Measurements from ENCODE around the gene CATSPERD.

Gene CATSPERD

DNA sequence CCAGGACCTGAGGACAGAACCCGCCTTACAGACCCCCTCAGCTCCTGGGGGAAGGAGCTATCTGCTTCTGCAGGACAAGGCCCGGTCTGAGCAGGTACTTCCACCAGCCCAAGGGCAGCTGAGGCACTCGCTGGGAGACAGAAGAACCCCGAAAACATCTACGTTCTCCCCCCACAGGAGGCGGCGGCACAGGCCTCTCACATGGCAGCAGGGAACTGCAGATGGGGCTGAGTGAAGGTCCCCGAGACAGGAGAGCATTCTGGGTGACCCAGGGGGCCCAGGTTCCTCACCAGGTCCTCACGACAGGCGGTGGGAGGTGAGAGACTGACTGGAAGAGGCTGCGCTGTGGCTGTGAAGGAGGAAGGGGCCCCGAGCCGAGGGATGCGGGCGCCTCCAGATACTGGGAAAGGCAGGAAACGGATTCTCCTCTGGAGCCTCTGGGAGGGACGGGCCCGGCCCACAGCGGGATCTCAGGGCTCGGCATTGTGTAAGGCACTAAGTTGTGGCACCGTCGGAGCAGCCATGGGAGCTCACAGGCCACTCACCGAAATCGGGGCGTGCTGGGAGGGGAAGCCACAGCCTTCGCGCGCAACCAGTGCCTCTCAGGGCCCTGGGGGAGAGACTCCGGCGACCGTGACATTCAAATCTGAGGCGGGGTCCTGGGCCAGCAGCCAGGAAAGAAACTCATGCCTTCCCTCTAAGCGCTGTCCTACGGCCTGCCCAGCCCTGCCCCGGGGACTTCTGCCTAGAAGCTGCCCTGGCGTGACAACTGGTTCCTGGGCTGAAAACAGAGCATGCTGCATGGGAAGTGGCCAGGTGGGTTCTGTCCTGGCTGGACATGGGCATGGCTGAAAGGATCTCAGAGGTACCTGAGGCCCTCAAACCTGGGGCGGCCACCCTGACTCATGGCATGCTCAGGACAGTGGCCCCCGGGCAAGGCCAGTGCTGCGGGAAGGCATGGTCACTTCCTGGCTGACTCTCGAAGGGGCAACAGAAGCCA is 16.3 kb upstream of the CATSPERD start:
- 97% methylated on average over 40 of the region's 40 CpGs for WGBS
- H3K27ac ChIP-seq (ENCODE audit: low read depth, low read length) = no peak overlapping the region
- H3K4me1 ChIP-seq (ENCODE audit: insufficient read depth, low read length) = no peaks in the 10 kb centered on the region
- peaks cover 78% of the 10 kb centered on the region for H3K36me3 ChIP-seq (ENCODE audit: insufficient read depth, low read length)
- H3K4me3 ChIP-seq (ENCODE audit: low read length) = no peak overlapping the region
- no peaks in the 10 kb centered on the region for H3K27me3 ChIP-seq (ENCODE audit: insufficient read depth, low read length)
- no peak overlapping the region for H3K9ac ChIP-seq (ENCODE audit: low read depth, low read length)
- H3K9me3 ChIP-seq (ENCODE audit: insufficient read depth, low read depth, low read length) = no peaks in the 10 kb centered on the region

DNA sequence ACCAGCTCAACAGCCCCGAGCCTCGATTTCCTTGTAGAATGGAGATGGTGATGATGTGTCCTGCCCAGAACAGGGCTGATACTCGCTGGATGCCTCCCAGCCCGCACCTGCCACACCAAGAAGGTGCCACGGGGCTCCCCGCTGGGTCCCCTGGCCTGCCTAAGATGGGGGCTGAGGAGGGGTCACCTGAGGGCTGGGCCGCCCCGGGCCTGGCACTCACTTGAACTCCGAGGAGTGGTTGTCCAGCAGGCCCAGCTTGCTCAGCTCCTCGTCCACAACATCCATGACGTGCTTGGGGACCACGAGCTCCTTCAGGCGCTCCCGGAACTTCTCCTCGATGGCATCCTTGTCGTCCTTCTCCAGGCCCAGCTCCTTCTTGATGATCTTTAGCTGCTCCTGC is 14.9 kb upstream of the CATSPERD start:
- Histone ChIP-seq H3K4me1 (ENCODE audit: insufficient read depth, low read length) (no peaks in the 10 kb centered on the region), H3K9me3 (ENCODE audit: insufficient read depth, low read depth, low read length) (no peaks in the 10 kb centered on the region), H3K4me3 (ENCODE audit: low read length) (no peak overlapping the region), H3K27me3 (ENCODE audit: insufficient read depth, low read length) (no peaks in the 10 kb centered on the region), H3K27ac (ENCODE audit: low read depth, low read length) (no peak overlapping the region), H3K9ac (ENCODE audit: low read depth, low read length) (no peak overlapping the region), H3K36me3 (ENCODE audit: insufficient read depth, low read length) (peaks cover 78% of the 10 kb centered on the region)
- 91% methylated on average over 16 of the region's 16 CpGs for WGBS

DNA sequence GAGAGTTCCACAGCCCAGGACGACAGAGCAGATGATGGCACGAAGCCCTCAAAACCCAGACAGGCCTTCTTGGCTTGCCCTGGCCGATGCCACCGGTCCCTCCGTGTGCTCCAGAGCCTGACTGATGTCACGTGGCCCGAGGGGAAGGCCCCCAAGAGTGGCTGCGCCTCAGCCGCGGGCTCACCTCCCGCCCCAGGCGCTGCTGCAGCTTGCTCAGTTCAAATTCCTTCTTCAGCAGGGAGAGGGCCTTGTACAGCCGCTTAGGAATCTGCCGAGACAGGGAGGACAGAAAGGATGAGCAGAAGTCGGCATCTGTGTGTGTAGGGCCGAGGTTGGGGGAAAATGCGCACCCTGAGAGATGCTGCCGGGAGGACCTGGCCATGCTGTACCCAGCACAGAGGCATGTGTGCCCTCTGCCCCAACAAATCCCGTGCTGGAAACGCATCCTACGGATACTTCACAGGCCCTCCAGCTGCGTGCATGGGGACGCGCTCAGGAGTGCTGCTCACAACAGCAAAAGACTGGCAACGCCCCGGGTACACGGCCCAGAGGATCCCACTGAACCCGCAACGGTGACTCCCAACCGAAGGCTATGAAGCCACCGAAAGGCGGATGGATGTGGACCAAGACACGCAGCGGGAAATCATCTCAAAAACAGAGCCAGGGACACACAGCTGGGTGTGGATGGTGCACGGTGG is 13.4 kb upstream of the CATSPERD start:
- H3K36me3 ChIP-seq (ENCODE audit: insufficient read depth, low read length) = peaks cover 86% of the 10 kb centered on the region

DNA sequence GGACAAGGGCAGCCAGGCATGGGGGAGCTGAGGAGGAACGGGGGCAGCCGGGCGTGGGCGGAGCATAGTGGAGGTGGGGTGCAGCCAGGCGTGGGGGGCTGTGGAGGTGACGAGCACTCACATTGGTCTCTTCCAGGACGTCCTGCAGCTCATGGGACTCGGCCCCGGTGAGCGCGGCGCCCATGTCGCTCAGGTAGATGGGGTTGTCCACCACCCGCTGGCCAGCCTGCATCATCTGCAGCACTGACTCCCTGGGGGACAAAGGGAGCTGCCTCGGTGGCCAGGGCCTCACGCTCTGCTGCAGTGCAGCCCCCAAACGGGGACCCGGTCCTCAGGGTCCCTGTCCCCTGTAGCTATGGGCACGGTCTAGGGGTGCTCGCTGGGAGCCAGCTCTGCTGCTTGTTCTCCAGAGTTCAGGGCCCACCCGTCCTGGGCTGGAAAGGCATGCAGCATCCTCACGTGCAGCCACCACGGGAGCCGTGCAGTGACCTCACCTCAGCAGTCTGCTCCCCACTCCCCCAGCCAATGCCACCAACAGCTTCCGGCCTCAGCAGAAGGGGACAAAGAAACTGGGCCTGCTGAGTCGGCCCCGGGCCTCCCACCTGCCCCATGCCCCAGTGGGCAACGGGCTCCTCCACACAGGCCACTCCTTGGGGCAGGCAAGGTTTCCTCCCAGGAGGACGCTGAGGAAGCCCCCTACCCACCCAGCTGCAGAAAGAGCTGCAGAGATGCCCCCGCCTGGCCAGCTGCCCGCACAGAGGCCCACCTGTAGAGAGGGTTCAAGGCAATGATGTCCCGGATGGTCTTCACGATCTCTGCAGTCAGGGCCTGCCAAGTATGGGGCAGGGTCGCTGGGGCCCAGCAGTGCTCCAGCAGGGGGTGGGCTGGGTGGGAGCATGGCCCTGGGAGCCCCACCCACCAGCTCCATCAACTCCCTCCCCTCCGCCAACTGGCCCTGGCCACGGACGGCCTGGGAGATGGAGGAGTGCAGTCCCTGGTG is 12.6 kb upstream of the CATSPERD start:
- Histone ChIP-seq H3K9me3 (ENCODE audit: insufficient read depth, low read depth, low read length) (no peaks in the 10 kb centered on the region), H3K36me3 (ENCODE audit: insufficient read depth, low read length) (peaks cover 94% of the 10 kb centered on the region), H3K27me3 (ENCODE audit: insufficient read depth, low read length) (no peaks in the 10 kb centered on the region), H3K9ac (ENCODE audit: low read depth, low read length) (no peak overlapping the region), H3K4me3 (ENCODE audit: low read length) (no peak overlapping the region), H3K4me1 (ENCODE audit: insufficient read depth, low read length) (no peaks in the 10 kb centered on the region), H3K27ac (ENCODE audit: low read depth, low read length) (no peak overlapping the region)
- 95% methylated on average over 37 of the region's 37 CpGs for WGBS

More for the DNA sequence above, 13.4 kb upstream of the CATSPERD start:
- 96% methylated on average over 35 of the region's 35 CpGs for WGBS
- Histone ChIP-seq H3K4me3 (ENCODE audit: low read length) (no peak overlapping the region), H3K9me3 (ENCODE audit: insufficient read depth, low read depth, low read length) (no peaks in the 10 kb centered on the region), H3K9ac (ENCODE audit: low read depth, low read length) (no peak overlapping the region), H3K4me1 (ENCODE audit: insufficient read depth, low read length) (no peaks in the 10 kb centered on the region), H3K27me3 (ENCODE audit: insufficient read depth, low read length) (no peaks in the 10 kb centered on the region), H3K27ac (ENCODE audit: low read depth, low read length) (no peak overlapping the region)

DNA sequence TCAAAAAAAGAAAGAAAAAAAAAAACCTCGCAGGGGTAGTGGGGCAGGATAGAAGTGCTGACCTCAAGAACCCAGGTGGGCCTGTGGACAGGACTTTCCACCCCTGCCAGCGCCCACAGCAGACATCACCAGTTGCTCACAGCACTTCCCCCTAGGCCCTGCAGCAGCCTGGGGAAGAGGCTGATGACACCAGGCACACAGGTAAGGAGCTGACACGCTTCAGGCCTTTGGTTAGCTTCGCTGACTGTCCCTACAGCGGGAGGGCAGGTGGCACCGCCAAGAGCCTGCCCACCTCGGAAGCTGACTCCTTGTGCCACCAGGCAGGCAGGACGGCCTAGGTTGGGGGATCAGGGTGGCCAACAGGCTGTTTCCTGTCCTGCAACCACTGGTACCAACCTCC is 9.4 kb upstream of the CATSPERD start:
- Histone ChIP-seq H3K9ac (ENCODE audit: low read depth, low read length) (no peak overlapping the region), H3K27me3 (ENCODE audit: insufficient read depth, low read length) (no peaks in the 10 kb centered on the region), H3K4me1 (ENCODE audit: insufficient read depth, low read length) (no peaks in the 10 kb centered on the region), H3K4me3 (ENCODE audit: low read length) (no peak overlapping the region), H3K36me3 (ENCODE audit: insufficient read depth, low read length) (peaks cover 82% of the 10 kb centered on the region), H3K27ac (ENCODE audit: low read depth, low read length) (no peak overlapping the region), H3K9me3 (ENCODE audit: insufficient read depth, low read depth, low read length) (no peaks in the 10 kb centered on the region)
- 96% methylated on average over 8 of the region's 8 CpGs for WGBS

DNA sequence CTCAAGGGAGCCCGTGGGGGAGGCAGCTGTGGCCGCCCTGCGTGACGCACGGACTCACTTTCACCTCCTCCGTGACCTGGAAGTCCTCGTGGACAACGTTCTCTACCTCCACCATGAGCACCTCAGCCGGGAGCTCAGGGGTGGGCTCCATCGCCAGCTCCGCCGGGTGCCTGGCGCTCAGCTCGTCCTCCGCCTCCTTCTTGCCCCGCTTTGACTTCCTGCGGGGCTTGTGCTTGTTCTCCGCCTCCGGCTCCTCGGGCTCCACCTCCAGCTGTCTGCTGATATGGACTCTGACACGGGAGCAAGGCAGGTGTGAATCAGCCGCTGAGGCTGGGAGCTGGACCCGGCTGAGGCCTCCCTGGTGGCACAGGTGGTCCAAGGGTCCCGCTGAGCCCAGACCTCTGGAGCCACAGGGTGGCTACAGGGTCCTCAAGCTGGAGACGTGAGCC is 8.7 kb upstream of the CATSPERD start:
- Histone ChIP-seq H3K27ac (ENCODE audit: low read depth, low read length) (no peak overlapping the region), H3K9ac (ENCODE audit: low read depth, low read length) (no peak overlapping the region), H3K27me3 (ENCODE audit: insufficient read depth, low read length) (no peaks in the 10 kb centered on the region), H3K9me3 (ENCODE audit: insufficient read depth, low read depth, low read length) (no peaks in the 10 kb centered on the region), H3K36me3 (ENCODE audit: insufficient read depth, low read length) (peaks cover 80% of the 10 kb centered on the region), H3K4me1 (ENCODE audit: insufficient read depth, low read length) (no peaks in the 10 kb centered on the region), H3K4me3 (ENCODE audit: low read length) (no peak overlapping the region)
- 94% methylated on average over 25 of the region's 25 CpGs for WGBS

DNA sequence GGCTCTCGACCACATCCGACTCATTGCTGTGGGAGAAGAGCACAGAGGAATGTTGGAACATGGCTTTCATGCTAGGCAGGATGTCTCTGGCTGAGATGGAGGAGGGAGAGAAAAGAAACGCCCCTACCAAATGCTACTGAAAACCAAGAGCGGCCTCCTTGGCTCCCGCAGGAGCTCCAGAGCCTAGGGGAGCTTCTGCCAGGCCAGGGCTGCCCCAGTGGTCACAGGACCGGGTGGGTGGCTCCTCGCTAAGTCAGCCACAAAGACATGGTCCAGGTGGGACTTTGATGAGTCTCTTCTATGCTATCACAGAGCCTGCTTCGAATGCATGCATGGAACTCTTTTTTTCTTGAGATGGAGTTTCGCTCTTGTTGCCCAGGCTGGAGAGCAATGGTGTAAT is 7.2 kb upstream of the CATSPERD start:
- Histone ChIP-seq H3K27me3 (ENCODE audit: insufficient read depth, low read length) (no peaks in the 10 kb centered on the region), H3K36me3 (ENCODE audit: insufficient read depth, low read length) (peaks cover 77% of the 10 kb centered on the region), H3K4me3 (ENCODE audit: low read length) (no peak overlapping the region), H3K27ac (ENCODE audit: low read depth, low read length) (no peak overlapping the region), H3K9me3 (ENCODE audit: insufficient read depth, low read depth, low read length) (no peaks in the 10 kb centered on the region), H3K9ac (ENCODE audit: low read depth, low read length) (no peak overlapping the region), H3K4me1 (ENCODE audit: insufficient read depth, low read length) (no peaks in the 10 kb centered on the region)
- 95% methylated on average over 9 of the region's 9 CpGs for WGBS

DNA sequence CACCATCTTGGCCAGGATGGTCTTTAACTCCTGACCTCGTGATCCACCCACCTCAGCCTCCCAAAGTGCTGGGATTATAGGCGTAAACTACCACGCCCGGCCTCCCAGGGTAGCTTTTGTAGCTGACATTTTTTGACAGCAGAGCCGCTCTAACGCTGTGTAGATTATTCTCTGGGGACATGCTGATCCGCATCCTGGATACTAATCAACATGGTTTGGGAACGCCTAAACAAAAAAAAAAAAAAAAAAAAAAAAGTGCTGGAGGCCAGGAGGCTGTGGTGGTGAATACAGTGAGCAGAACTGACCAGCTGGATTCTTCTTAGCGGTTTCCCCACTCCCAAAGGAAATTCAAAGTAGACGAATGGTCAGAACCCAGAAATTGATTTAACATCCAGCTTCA is 5.6 kb upstream of the CATSPERD start:
- H3K4me1 ChIP-seq (ENCODE audit: insufficient read depth, low read length) = 0 out of 2 replicates have a peak, but pooled peaks cover 3% of the 10 kb centered on the region
- no peaks in the 10 kb centered on the region for H3K9me3 ChIP-seq (ENCODE audit: insufficient read depth, low read depth, low read length)
- no peak overlapping the region for H3K27ac ChIP-seq (ENCODE audit: low read depth, low read length)
- H3K9ac ChIP-seq (ENCODE audit: low read depth, low read length) = no peak overlapping the region
- H3K27me3 ChIP-seq (ENCODE audit: insufficient read depth, low read length) = no peaks in the 10 kb centered on the region
- H3K4me3 ChIP-seq (ENCODE audit: low read length) = no peak overlapping the region
- 95% methylated on average over 10 of the region's 10 CpGs for WGBS
- H3K36me3 ChIP-seq (ENCODE audit: insufficient read depth, low read length) = peaks cover 64% of the 10 kb centered on the region

DNA sequence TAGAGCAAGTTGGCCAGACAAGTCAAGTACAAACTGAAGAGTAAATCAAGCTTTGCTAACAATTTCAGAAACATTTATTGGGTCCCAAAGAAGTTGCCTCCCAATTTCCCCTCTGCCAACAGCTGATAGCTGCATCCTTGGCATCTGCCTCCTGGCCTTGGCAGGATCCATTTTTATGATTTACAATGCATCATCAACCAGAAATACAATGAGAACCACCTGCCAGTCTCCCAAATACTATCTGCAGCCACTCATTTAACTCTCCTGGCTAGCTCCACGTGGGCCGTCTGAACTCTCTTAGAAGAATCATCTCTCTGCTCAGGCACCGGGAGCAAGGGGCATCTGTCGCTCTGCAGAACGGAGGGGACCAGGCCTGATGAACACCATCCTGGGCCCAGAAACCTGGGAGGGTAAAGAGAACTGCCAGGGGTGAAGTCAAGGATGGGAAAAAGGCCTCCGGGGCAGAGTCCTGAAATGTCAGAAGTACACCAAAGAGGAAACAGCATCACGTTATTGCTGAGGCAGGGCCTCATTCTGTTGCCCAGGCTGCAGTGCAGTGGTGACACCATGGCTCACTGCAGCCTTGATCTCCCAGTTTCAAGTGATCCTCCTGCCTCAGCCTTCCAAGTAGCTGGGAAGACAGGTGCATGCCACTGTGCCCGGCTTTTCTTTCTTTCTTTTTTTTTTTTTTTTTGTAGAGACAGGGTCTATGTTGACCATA is 3.1 kb upstream of the CATSPERD start:
- Histone ChIP-seq H3K4me1 (ENCODE audit: insufficient read depth, low read length) (0 out of 2 replicates have a peak, but pooled peaks cover 3% of the 10 kb centered on the region), H3K36me3 (ENCODE audit: insufficient read depth, low read length) (peaks cover 39% of the 10 kb centered on the region), H3K9ac (ENCODE audit: low read depth, low read length) (no peak overlapping the region), H3K27ac (ENCODE audit: low read depth, low read length) (no peak overlapping the region), H3K9me3 (ENCODE audit: insufficient read depth, low read depth, low read length) (no peaks in the 10 kb centered on the region), H3K27me3 (ENCODE audit: insufficient read depth, low read length) (no peaks in the 10 kb centered on the region), H3K4me3 (ENCODE audit: low read length) (0 out of 2 replicates have a peak overlapping the region, but pooled peaks have one; percentile 92)
- WGBS = 92% methylated on average over 8 of the region's 8 CpGs

DNA sequence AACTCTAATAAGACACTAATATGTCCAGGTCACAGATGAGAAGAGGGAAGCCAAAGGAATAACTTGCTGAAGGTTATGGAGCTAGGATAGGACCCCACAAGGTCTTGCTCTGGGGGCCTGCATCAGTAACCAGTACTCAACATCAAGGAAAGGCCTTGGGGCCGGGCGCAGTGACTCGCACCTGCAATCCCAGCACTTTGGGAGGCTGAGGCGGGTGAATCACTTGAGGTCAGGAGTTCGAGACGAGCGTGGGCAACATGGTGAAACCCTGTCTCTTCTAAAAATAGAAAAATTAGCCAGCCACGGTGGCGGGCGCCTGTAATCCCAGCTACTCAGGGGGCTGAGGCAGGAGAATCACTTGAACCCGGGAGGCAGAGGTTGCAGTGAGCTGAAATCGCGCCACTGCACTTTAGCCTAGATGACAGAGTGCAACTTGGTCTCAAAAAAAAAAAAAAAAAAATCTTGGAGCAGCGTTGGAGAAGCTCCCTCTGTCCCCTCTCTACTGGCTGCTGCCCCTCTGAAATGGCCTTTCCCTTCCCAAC is 2.3 kb upstream of the CATSPERD start:
- H3K9ac ChIP-seq (ENCODE audit: low read depth, low read length) = peak overlapping the region; percentile 98; the same call in 1 of the 2 replicates
- H3K27me3 ChIP-seq (ENCODE audit: insufficient read depth, low read length) = no peaks in the 10 kb centered on the region
- no peak overlapping the region for H3K27ac ChIP-seq (ENCODE audit: low read depth, low read length)
- peaks cover 32% of the 10 kb centered on the region for H3K36me3 ChIP-seq (ENCODE audit: insufficient read depth, low read length)
- 89% methylated on average over 14 of the region's 14 CpGs for WGBS
- H3K4me1 ChIP-seq (ENCODE audit: insufficient read depth, low read length) = 0 out of 2 replicates have a peak, but pooled peaks cover 3% of the 10 kb centered on the region
- no peaks in the 10 kb centered on the region for H3K9me3 ChIP-seq (ENCODE audit: insufficient read depth, low read depth, low read length)
- peak overlapping the region; percentile 92 for H3K4me3 ChIP-seq (ENCODE audit: low read length)

All from HUES64 (cell line).